Right lobe of liver (tissue), 4 donors: ENCODE data around the gene OR6B3.

Experiments used
- CTCF ChIP-seq, 4 donors: fragments of 200-600 bp in 3 of 4; fragments of 450-650 bp in 1 of 4; IDR thresholded peaks; one replicate each; pipeline versions ENCODE4 v1.5.1 to v1.8.0; 2016 to 2022; ENCODE audit warnings: antibody characterized with exemption in 4 of 4, mild to moderate bottlenecking in 2 of 4
- POLR2A ChIP-seq: fragments of 450-650 bp; IDR thresholded peaks from one replicate; pipeline ENCODE4 v1.6.1; 2017; ENCODE audit warnings: antibody characterized with exemption, mild to moderate bottlenecking
- donor health status: DM: no; HTN: no; CAD: no.
- donor health status: DM: no; HTN: no; CAD: no.
- donor health status: DM: no; HTN: yes; CAD: no.

GRCh38 chr2:240014327-240014726, 39.0 kb downstream of the OR6B3 start:
- TF ChIP-seq CTCF (IDR thresholded peaks at IDR 0.05) (no peak), POLR2A (no peak)
